IPS-15b (cell line): ENCODE results near the gene EFHB.

ENCODE experiments used
- H3K27me3 ChIP-seq: one replicate; pipeline ENCODE4 v1.6.1; 2013; ENCODE audit warnings: low read length; ENCODE audit not compliant: control insufficient read depth, insufficient read depth
- H3K36me3 ChIP-seq: one replicate; pipeline ENCODE4 v1.6.1; 2013; ENCODE audit warnings: low read length; ENCODE audit not compliant: control insufficient read depth, insufficient read depth
- H3K4me1 ChIP-seq: one replicate; pipeline ENCODE4 v1.6.1; 2013; ENCODE audit warnings: mild to moderate bottlenecking, low read length; ENCODE audit not compliant: control insufficient read depth, insufficient read depth
- H3K4me3 ChIP-seq: one replicate; pipeline ENCODE4 v1.5.1; 2013; ENCODE audit warnings: low read depth, low read length
- H3K9ac ChIP-seq: one replicate; pipeline ENCODE4 v1.6.1; 2013; ENCODE audit warnings: low read depth, mild to moderate bottlenecking, low read length
- H3K9me3 ChIP-seq: one replicate; pipeline ENCODE4 v1.6.1; 2013; ENCODE audit warnings: mild to moderate bottlenecking, low read length; ENCODE audit not compliant: control insufficient read depth, insufficient read depth

Gene EFHB

GRCh38 chr3:19947549-19948225, 13.7 kb upstream of the EFHB start:
- Histone ChIP-seq H3K9ac (peak overlapping the region; percentile 91), H3K4me1 (peaks cover 8% of the 10 kb centered on the region), H3K36me3 (peaks cover 10% of the 10 kb centered on the region), H3K27me3 (no peaks in the 10 kb centered on the region), H3K9me3 (no peaks in the 10 kb centered on the region), H3K4me3 (peak overlapping the region; percentile 96)

DNA sequence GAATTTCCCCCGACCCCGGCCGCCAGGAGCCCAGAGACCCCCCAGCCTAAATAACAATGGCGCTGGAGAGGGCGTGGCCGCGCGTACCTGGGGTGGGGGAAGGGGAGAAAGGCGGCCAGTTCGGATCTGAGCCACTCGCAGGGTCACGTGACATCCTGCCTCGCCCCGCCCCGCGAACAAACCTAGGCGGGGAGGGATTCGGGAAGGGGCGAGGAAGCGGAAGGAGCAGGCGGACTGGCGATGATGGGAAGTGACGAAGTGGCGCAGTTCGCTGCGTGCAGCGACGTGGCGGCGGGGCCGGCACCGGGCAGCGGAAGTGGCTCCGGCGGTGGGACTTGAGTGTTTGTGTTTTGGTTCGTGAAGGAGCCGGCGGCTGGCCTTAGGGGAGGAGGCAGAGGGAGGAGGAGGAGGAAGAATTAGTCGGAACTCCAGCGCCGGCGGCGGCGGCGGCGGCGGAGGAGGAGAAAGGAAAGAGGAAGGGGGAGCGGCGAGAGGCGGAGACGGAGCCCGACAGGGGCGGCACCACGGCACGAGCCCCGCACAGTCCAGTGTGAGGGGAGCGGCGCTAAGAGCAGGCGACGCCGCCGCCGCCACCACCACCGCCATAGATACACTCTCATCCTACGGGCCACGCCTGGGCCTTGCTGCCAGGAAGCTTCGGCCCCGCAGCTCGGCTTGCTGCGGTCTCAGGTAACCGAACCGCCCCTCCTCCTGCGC, 13.0 kb upstream of the EFHB start, which contains the start of gene RAB5A:
Gene RAB5A (plus strand): TSS at position 266 of the 717 bp plus-strand sequence. CDS start 3,802 bp downstream, outside the sequence.
- Histone ChIP-seq H3K9me3 (no peaks in the 10 kb centered on the region), H3K36me3 (peaks cover 9% of the 10 kb centered on the region), H3K9ac (peak within 1 kb of the TSS; percentile 91), H3K4me1 (peaks cover 8% of the 10 kb centered on the region), H3K4me3 (peak within 1 kb of the TSS; percentile 96), H3K27me3 (no peaks in the 10 kb centered on the region)

DNA sequence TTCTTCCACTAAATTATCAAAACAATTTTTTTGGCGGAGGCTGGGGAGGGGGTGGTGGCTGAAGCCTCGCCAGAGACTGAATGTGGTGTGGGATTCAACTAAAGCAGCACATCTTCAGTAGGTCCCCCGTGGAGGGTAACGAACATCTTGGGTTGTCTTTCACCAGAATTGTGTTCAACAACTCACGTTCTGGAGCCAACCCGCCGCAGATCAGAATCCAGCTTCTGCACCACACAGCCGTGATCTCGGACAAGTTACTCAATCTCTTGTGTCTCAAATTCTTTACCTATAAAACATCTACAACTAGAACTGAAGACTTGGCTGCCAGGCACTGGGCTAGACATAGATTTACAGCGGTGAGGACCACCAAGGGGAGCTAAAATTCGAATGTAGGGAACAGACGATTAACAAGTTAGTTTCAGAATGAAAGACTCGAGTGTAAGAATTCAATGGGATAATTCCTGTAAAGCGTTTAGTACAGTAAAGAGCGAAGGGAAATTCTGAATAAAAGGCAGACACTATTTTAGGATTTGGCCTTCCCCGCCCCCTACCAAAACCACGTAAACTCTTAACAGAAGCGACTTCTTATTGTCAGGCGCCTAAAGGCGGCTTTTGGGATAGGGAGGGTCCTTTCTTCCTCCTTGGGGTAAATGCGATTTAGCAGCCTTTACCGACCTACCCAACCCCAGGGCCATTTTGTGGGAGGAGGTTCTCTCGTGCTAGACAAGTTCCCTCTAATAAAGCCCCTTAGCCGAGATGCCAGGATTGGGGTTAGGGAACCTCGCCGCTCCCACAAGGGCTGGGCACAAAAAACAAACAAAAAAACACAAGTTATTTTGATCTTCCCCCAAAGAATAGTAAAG, 12.2 kb upstream of the EFHB start:
- no peaks in the 10 kb centered on the region for H3K27me3 ChIP-seq
- H3K9ac ChIP-seq, result peak overlapping the region; percentile 90
- no peaks in the 10 kb centered on the region for H3K9me3 ChIP-seq
- peak overlapping the region; percentile 76 for H3K4me3 ChIP-seq
- peaks cover under 1% of the 10 kb centered on the region for H3K36me3 ChIP-seq
- peaks cover 4% of the 10 kb centered on the region for H3K4me1 ChIP-seq

DNA sequence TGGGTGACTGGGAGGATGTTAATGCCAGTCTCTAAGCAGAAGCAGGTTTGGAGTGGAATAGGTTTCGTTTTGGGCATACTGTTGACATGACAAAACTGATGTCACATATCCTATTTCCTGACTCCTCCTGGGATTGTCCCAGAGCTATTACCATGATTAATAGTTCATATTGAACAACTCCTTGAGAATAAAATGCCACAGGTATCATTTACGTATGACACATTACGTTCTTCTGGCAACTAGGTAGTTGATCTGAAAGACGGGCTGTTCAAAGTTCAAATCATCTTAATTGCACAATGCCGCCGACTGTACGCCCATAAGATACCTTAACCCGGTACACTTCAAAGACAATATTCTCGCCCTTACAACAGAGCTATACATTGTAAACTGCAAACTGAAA, 11.5 kb upstream of the EFHB start:
- Histone ChIP-seq H3K4me1 (peaks cover 4% of the 10 kb centered on the region), H3K9ac (no peak overlapping the region), H3K9me3 (no peaks in the 10 kb centered on the region), H3K4me3 (peak overlapping the region; percentile 76), H3K36me3 (no peaks in the 10 kb centered on the region), H3K27me3 (no peaks in the 10 kb centered on the region)

GRCh38 chr3:19940643-19941042, 6.6 kb upstream of the EFHB start:
- Histone ChIP-seq H3K4me1 (no peaks in the 10 kb centered on the region), H3K9me3 (no peaks in the 10 kb centered on the region), H3K27me3 (no peaks in the 10 kb centered on the region), H3K4me3 (no peak overlapping the region), H3K9ac (no peak overlapping the region), H3K36me3 (no peaks in the 10 kb centered on the region)

DNA sequence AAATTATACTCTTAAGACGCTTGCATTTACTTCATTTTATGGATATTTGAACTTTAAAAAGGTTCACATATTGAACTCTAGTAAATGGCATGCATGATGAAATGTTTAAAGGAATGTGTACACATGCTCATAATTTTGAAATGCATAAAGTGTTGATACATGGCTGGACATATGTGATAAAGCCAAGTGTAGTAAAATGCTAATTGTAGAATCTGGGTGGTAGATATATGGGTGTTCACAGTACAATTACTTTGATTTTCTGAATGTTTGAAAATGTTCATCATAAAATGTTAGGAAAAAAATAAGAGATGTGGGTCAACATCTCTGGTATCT, 4.2 kb upstream of the EFHB start:
- Histone ChIP-seq H3K36me3 (no peaks in the 10 kb centered on the region), H3K9me3 (no peaks in the 10 kb centered on the region), H3K27me3 (no peaks in the 10 kb centered on the region), H3K4me1 (peaks cover 3% of the 10 kb centered on the region), H3K9ac (no peak overlapping the region), H3K4me3 (no peak overlapping the region)

DNA sequence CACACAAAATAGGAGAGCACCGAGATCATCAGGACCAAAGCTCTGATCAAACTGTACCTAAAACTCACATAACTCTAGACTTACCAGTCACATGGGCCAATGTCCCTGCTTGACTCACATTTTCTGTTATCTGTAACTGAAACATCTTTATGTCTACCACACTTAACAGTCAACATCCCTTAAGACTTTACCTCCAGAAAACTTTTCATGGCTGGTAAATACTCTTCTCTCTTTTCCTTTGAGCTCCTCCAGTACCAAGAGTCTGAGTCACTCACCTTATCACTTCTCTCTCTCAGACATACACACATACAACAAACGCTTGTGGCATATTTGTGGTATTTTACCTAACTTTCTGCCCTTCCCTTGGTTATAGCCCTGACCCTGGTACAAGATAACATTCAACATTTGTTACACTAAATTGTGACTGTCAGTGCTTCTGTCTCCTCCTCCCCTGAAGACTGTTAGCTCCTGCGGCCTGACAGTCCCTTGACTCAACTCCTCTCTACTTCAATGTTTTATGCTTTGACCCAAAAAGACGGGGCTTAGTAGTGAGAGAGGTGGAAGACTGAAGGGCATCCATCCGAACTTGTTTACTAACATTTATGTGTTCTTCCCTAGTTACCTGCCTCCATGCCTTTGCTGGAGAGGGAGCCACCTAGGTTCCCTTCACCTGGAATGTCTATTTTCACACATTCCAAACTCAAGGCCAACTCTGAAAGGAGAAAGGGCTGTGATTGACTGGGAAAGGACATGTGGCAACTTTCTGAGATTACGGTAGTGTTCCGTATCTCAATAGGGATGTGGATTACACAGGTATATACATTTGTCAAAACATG, 3.7 kb upstream of the EFHB start:
- no peaks in the 10 kb centered on the region for H3K36me3 ChIP-seq
- no peak overlapping the region for H3K4me3 ChIP-seq
- no peak overlapping the region for H3K9ac ChIP-seq
- H3K9me3 ChIP-seq, result no peaks in the 10 kb centered on the region
- no peaks in the 10 kb centered on the region for H3K27me3 ChIP-seq
- H3K4me1 ChIP-seq, result peaks cover 3% of the 10 kb centered on the region

DNA sequence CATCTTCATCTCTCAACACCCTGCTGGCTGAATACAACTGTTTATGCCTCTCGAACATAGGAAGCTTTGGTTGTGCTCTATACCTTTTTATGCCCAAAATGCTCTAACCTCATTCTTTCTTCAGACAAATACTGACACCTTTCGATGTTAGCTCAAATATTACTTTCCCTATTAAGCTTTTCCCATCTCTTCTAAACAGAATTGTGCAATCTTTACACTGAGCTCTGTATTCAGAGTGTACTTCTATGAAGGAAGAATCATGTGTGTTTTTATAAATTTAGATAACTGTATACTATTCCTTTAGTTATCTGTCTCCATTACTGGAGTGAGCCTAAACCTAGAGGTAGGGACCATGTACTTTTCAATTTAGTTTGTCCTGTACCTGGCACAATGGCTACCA, 1.6 kb downstream of the EFHB start:
- H3K36me3 ChIP-seq, result no peaks in the 10 kb centered on the region
- no peak overlapping the region for H3K4me3 ChIP-seq
- H3K9ac ChIP-seq, result no peak overlapping the region
- no peaks in the 10 kb centered on the region for H3K9me3 ChIP-seq
- no peaks in the 10 kb centered on the region for H3K27me3 ChIP-seq
- peaks cover 3% of the 10 kb centered on the region for H3K4me1 ChIP-seq

- no peaks in the 10 kb centered on the region for H3K9me3 ChIP-seq
- H3K9ac ChIP-seq, result no peak overlapping the region
- no peaks in the 10 kb centered on the region for H3K36me3 ChIP-seq
- peaks cover 3% of the 10 kb centered on the region for H3K4me1 ChIP-seq
- no peaks in the 10 kb centered on the region for H3K27me3 ChIP-seq
- H3K4me3 ChIP-seq, result no peak overlapping the region
These were observed 2.2 kb downstream of the EFHB start for GRCh38 chr3:19931767-19932188.

- H3K36me3 ChIP-seq, result no peaks in the 10 kb centered on the region
- peaks cover 3% of the 10 kb centered on the region for H3K4me1 ChIP-seq
- no peaks in the 10 kb centered on the region for H3K9me3 ChIP-seq
- no peak overlapping the region for H3K4me3 ChIP-seq
- H3K27me3 ChIP-seq, result no peaks in the 10 kb centered on the region
- H3K9ac ChIP-seq, result no peak overlapping the region
These were observed 2.8 kb downstream of the EFHB start for GRCh38 chr3:19931180-19931692.
